Common myeloid progenitor, CD34-positive (primary cell): ENCODE data around the gene ALG1.

Source experiments
- CTCF ChIA-PET: fragments of 350-600 bp; sonication (Branson Sonifier 250); formaldehyde crosslinking; loops from one replicate; lab custom pipeline; 2021; ENCODE audit warnings: antibody characterized with exemption; lab: Charles Lee
- POLR2A ChIA-PET: fragments of 350-600 bp; sonication (Branson Sonifier 250); formaldehyde crosslinking; loops from one replicate; lab custom pipeline; 2021; ENCODE audit warnings: antibody characterized with exemption; lab: Charles Lee
- DNase-seq, 3 donors: peaks; one replicate each; pipeline versions ENCODE4 v3.0.0 to v3.0.0-alpha.2; 2013
- H3K27ac ChIP-seq, 2 experiments: 1 replicate in 1 of 2; 2 replicates in 1 of 2; pipeline ENCODE4 v1.7.0; 2013; ENCODE audit warnings: inconsistent platforms in 2 of 2, low read length in 2 of 2, mild to moderate bottlenecking in 2 of 2, low read depth in 1 of 2, moderate library complexity in 1 of 2; ENCODE audit not compliant: severe bottlenecking in 2 of 2, insufficient read depth in 1 of 2, poor library complexity in 1 of 2
- H3K27me3 ChIP-seq, 5 experiments: replicated peaks in 2 of 5; 1 replicate in 3 of 5; 2 replicates in 2 of 5; pipeline versions ENCODE4 v1.6.1 to v1.7.0; 2013; ENCODE audit warnings: low read length in 4 of 5, mild to moderate bottlenecking in 2 of 5, moderate library complexity in 2 of 5, inconsistent platforms in 1 of 5; ENCODE audit not compliant: insufficient read depth in 5 of 5, control insufficient read depth in 4 of 5
- H3K36me3 ChIP-seq, 4 experiments: 1 replicate in 2 of 4; 2 replicates in 2 of 4; pipeline versions ENCODE4 v1.6.1 to v1.7.0; 2013; ENCODE audit warnings: low read length in 3 of 4, control low read depth in 1 of 4, mild to moderate bottlenecking in 1 of 4; ENCODE audit not compliant: control insufficient read depth in 4 of 4, insufficient read depth in 4 of 4
- H3K4me1 ChIP-seq, 4 experiments: 1 replicate in 3 of 4; 2 replicates in 1 of 4; pipeline versions ENCODE4 v1.6.1 to v1.7.1; 2013; ENCODE audit warnings: low read length in 3 of 4, mild to moderate bottlenecking in 3 of 4, control low read depth in 1 of 4, inconsistent platforms in 1 of 4, moderate library complexity in 1 of 4; ENCODE audit not compliant: control insufficient read depth in 4 of 4, insufficient read depth in 4 of 4; ENCODE audit errors: control extremely low read depth in 1 of 4
- H3K4me3 ChIP-seq, 7 experiments: 1 replicate in 4 of 7; 2 replicates in 3 of 7; pipeline versions ENCODE4 v1.5.1 to v1.7.0; 2013; ENCODE audit warnings: mild to moderate bottlenecking in 7 of 7, low read length in 6 of 7, moderate library complexity in 6 of 7, inconsistent platforms in 2 of 7, low read depth in 2 of 7, control low read depth in 1 of 7; ENCODE audit not compliant: insufficient read depth in 4 of 7, control insufficient read depth in 1 of 7; ENCODE audit errors: extremely low read depth in 1 of 7
- H3K9me3 ChIP-seq, 5 experiments: 1 replicate in 4 of 5; 2 replicates in 1 of 5; pipeline versions ENCODE4 v1.6.1 to v1.7.1; 2013; ENCODE audit warnings: low read length in 4 of 5, mild to moderate bottlenecking in 2 of 5, inconsistent platforms in 1 of 5, low read depth in 1 of 5, moderate library complexity in 1 of 5; ENCODE audit not compliant: control insufficient read depth in 4 of 5, insufficient read depth in 2 of 5; ENCODE audit errors: control extremely low read depth in 1 of 5
- WGBS: methylation state at CpG from one replicate; pipeline ENCODE4 v1.1.5; 2013; ENCODE audit not compliant: insufficient coverage; 5-methylcytosine and 5-hydroxymethylcytosine counted together

Gene ALG1

GRCh38 chr16:5065326-5065725 lies 6.3 kb upstream of the ALG1 start:
- Histone ChIP-seq H3K4me3 (no peak overlapping the region), H3K9me3 (no peaks in the 10 kb centered on the region), H3K27ac (no peak overlapping the region), H3K36me3 (no peaks in the 10 kb centered on the region), H3K27me3 (peaks cover 0 to 5% (median 0%) of the 10 kb centered on the region in 5 experiments), H3K4me1 (peaks cover 0 to 2% (median 0%) of the 10 kb centered on the region in 4 experiments)
- WGBS = 96% methylated on average over 8 of the region's 8 CpGs
- no peak for DNase-seq
- CTCF ChIA-PET = interaction anchor here (0.6 to 2.7 kb wide), 3 partner anchors 9 to 21 kb away, joined by 3 to 10 read pairs (median 4); no protein-coding TSS in a partner anchor
- POLR2A ChIA-PET = no interaction called here

GRCh38 chr16:5065813-5066212 lies 5.8 kb upstream of the ALG1 start, which contains the start of gene C16orf89:
Gene C16orf89, minus strand, starts transcription at chr16:5065956. Its CDS starts 48 bp downstream, at chr16:5065908.
- ChIA-PET CTCF (interaction anchor here (0.6 to 2.7 kb wide), 3 partner anchors 9 to 20 kb away, joined by 3 to 10 read pairs (median 4); no protein-coding TSS in a partner anchor), POLR2A (no interaction called here)
- no peak within 1 kb of the TSS for H3K27ac ChIP-seq
- H3K4me1 ChIP-seq = peaks cover 0 to 6% (median 0%) of the 10 kb centered on the region in 4 experiments
- no peaks in the 10 kb centered on the region for H3K36me3 ChIP-seq
- H3K4me3 ChIP-seq = no peak within 1 kb of the TSS
- H3K27me3 ChIP-seq = peaks cover 0 to 5% (median 0%) of the 10 kb centered on the region in 5 experiments
- 92% methylated on average over 8 of the region's 10 CpGs for WGBS
- no peaks in the 10 kb centered on the region for H3K9me3 ChIP-seq
- DNase-seq = no peak

GRCh38 chr16:5066511-5066910 lies 5.1 kb upstream of the ALG1 start:
- Histone ChIP-seq H3K27me3 (peaks cover 0 to 5% (median 0%) of the 10 kb centered on the region in 5 experiments), H3K9me3 (no peaks in the 10 kb centered on the region), H3K4me3 (no peak overlapping the region), H3K27ac (no peak overlapping the region), H3K36me3 (no peaks in the 10 kb centered on the region), H3K4me1 (peaks cover 0 to 13% (median 3%) of the 10 kb centered on the region in 4 experiments)
- POLR2A ChIA-PET = no interaction called here
- DNase-seq = no peak
- CTCF ChIA-PET = interaction anchor here (2.7 kb wide), 1 partner anchor 10 kb away, joined by 10 read pairs; no protein-coding TSS in a partner anchor
- WGBS = 95% methylated on average over 5 of the region's 6 CpGs

- 96% methylated on average over 9 of the region's 9 CpGs for WGBS
Measured at GRCh38 chr16:5069048-5069447, 2.6 kb upstream of the ALG1 start.

GRCh38 chr16:5069854-5070253 lies 1.8 kb upstream of the ALG1 start:
- DNase-seq = no peak
- H3K27ac ChIP-seq = no peak overlapping the region
- POLR2A ChIA-PET = no interaction called here
- peaks cover 0 to under 1% (median 0%) of the 10 kb centered on the region in 5 experiments for H3K27me3 ChIP-seq
- peaks cover 0 to 8% (median under 1%) of the 10 kb centered on the region in 4 experiments for H3K36me3 ChIP-seq
- CTCF ChIA-PET = interaction anchor here (0.5 to 1.6 kb wide), 2 partner anchors 13 to 43 kb away, joined by 4 to 5 read pairs; no protein-coding TSS in a partner anchor
- H3K4me3 ChIP-seq = no peak overlapping the region
- WGBS = 100% methylated on average over 9 of the region's 9 CpGs
- no peaks in the 10 kb centered on the region for H3K9me3 ChIP-seq
- peaks cover 0 to 21% (median 12%) of the 10 kb centered on the region in 4 experiments for H3K4me1 ChIP-seq

More at GRCh38 chr16:5069048-5069447, 2.6 kb upstream of the ALG1 start:
- CTCF ChIA-PET = interaction anchor here (1.6 kb wide), 1 partner anchor 12 kb away, joined by 5 read pairs; no protein-coding TSS in a partner anchor
- Histone ChIP-seq H3K9me3 (no peaks in the 10 kb centered on the region), H3K36me3 (peaks cover 0 to 4% (median 0%) of the 10 kb centered on the region in 4 experiments), H3K27me3 (peaks cover 0 to 5% (median 0%) of the 10 kb centered on the region in 5 experiments), H3K4me3 (no peak overlapping the region), H3K4me1 (peaks cover 0 to 21% (median 12%) of the 10 kb centered on the region in 4 experiments), H3K27ac (no peak overlapping the region)
- no peak for DNase-seq
- POLR2A ChIA-PET = no interaction called here

- no peak overlapping the region for H3K27ac ChIP-seq
- H3K4me3 ChIP-seq = no peak overlapping the region
- WGBS = 98% methylated on average over 9 of the region's 15 CpGs
- POLR2A ChIA-PET = no interaction called here
- peaks cover 0 to 21% (median 12%) of the 10 kb centered on the region in 4 experiments for H3K4me1 ChIP-seq
- DNase-seq = no peak
- H3K9me3 ChIP-seq = no peaks in the 10 kb centered on the region
- peaks cover 0 to 14% (median 5%) of the 10 kb centered on the region in 4 experiments for H3K36me3 ChIP-seq
- no peaks in the 10 kb centered on the region for H3K27me3 ChIP-seq
- CTCF ChIA-PET = interaction anchor here (0.5 to 1.6 kb wide), 2 partner anchors 14 to 42 kb away, joined by 4 to 5 read pairs; no protein-coding TSS in a partner anchor
Measured at GRCh38 chr16:5070431-5071186, 1.0 kb upstream of the ALG1 start.
